B cell (primary cell): ENCODE data around the gene SYMPK. TPM values are rescaled to one million over a fixed set of nuclear protein-coding genes. Genes with fewer than 3 reads are reported as not detected.

ENCODE experiments used
- ATAC-seq: fragments of 200-7000 bp; cut with Tn5 transposase; one replicate; pipeline ENCODE4 v1.10.0; 2021; ENCODE audit warnings: low read depth, mild to moderate bottlenecking, moderate number of reproducible peaks, moderate library complexity
- CTCF ChIA-PET: fragments of 350-600 bp; sonication (Branson Sonifier 250); formaldehyde crosslinking; loops from one replicate; lab custom pipeline; 2021; ENCODE audit warnings: antibody characterized with exemption, inconsistent platforms; lab: Charles Lee
- POLR2A ChIA-PET: fragments of 350-600 bp; sonication (Branson Sonifier 250); formaldehyde crosslinking; loops from one replicate; lab custom pipeline; 2021; ENCODE audit warnings: antibody characterized with exemption; lab: Charles Lee
- DNase-seq: peaks from one replicate; pipeline ENCODE4 v3.0.0; 2013
- H2AFZ ChIP-seq: 2 replicates; pipeline ENCODE4 v1.6.1; 2012; ENCODE audit warnings: mild to moderate bottlenecking, low read depth, low read length; ENCODE audit not compliant: insufficient read depth, poor library complexity, severe bottlenecking
- H3K27ac ChIP-seq, 2 donors: 1 replicate in 1 of 2; 2 replicates in 1 of 2; pipeline ENCODE4 v1.5.1; 2012 to 2013; ENCODE audit warnings: low read length in 2 of 2, mild to moderate bottlenecking in 2 of 2, moderate library complexity in 1 of 2
- H3K27me3 ChIP-seq, 4 experiments: fragments of 200-600 bp in 1 of 4; sonication (generic) in 1 of 4; replicated peaks in 1 of 4; 1 replicate in 2 of 4; 2 replicates in 2 of 4; pipeline versions ENCODE4 v1.6.1 to v1.7.0; 2013 to 2016; ENCODE audit warnings: low read length in 3 of 4, mild to moderate bottlenecking in 2 of 4, mixed read lengths in 1 of 4, moderate library complexity in 1 of 4; ENCODE audit not compliant: insufficient read depth in 4 of 4, control insufficient read depth in 3 of 4; ENCODE audit errors: control extremely low read depth in 1 of 4
- H3K36me3 ChIP-seq, 2 experiments: replicated peaks in 1 of 2; 1 replicate in 1 of 2; 2 replicates in 1 of 2; pipeline versions ENCODE4 v1.6.1 to v1.7.1; 2013; ENCODE audit warnings: low read length in 1 of 2; ENCODE audit not compliant: insufficient read depth in 2 of 2, control insufficient read depth in 1 of 2; ENCODE audit errors: control extremely low read depth in 1 of 2, extremely low read depth in 1 of 2
- H3K4me1 ChIP-seq, 2 donors: fragments of 200-600 bp in 1 of 2; sonication (generic) in 1 of 2; 1 replicate in 1 of 2; 2 replicates in 1 of 2; pipeline versions ENCODE4 v1.5.1 to v1.6.1; 2013 to 2017; ENCODE audit warnings: low read length in 2 of 2; ENCODE audit not compliant: control insufficient read depth in 2 of 2, insufficient read depth in 2 of 2
- H3K4me2 ChIP-seq: replicated peaks from 2 replicates; pipeline ENCODE3; 2012; ENCODE audit warnings: mild to moderate bottlenecking, low read depth, low read length; ENCODE audit not compliant: poor library complexity, severe bottlenecking
- H3K4me3 ChIP-seq, 5 experiments: fragments of 200-600 bp in 1 of 5; sonication (generic) in 1 of 5; 1 replicate in 3 of 5; 2 replicates in 2 of 5; pipeline versions ENCODE4 v1.5.1 to v1.7.0; 2011 to 2016; ENCODE audit warnings: low read length in 4 of 5, mild to moderate bottlenecking in 4 of 5, low read depth in 2 of 5, control low read depth in 1 of 5, moderate library complexity in 1 of 5; ENCODE audit not compliant: insufficient read depth in 1 of 5; ENCODE audit errors: control extremely low read depth in 1 of 5, extremely low read depth in 1 of 5
- H3K79me2 ChIP-seq: fragments of 200-600 bp; sonication (generic); one replicate; pipeline ENCODE4 v1.6.0; 2016; ENCODE audit warnings: low read length; ENCODE audit not compliant: control insufficient read depth, insufficient read depth
- H3K9ac ChIP-seq: fragments of 200-600 bp; sonication (generic); 2 replicates; pipeline ENCODE4 v1.6.1; 2017; ENCODE audit warnings: mild to moderate bottlenecking, low read length, moderate library complexity
- H3K9me3 ChIP-seq, 3 donors: one replicate each; pipeline versions ENCODE4 v1.6.1 to v1.7.1; 2013; ENCODE audit warnings: low read length in 2 of 3; ENCODE audit not compliant: control insufficient read depth in 2 of 3, insufficient read depth in 1 of 3; ENCODE audit errors: control extremely low read depth in 1 of 3
- H4K20me1 ChIP-seq: 2 replicates; pipeline ENCODE4 v1.6.0; 2012; ENCODE audit warnings: mild to moderate bottlenecking, low read length; ENCODE audit not compliant: insufficient read depth, control insufficient read depth, poor library complexity, severe bottlenecking
- H3K27ac Mint-ChIP-seq: one replicate; pipeline ENCODE4 v1.8.0; 2021; ENCODE audit warnings: mixed read lengths
- H3K27me3 Mint-ChIP-seq: one replicate; pipeline ENCODE4 v1.8.0; 2021; ENCODE audit warnings: mixed read lengths
- H3K4me1 Mint-ChIP-seq: one replicate; pipeline ENCODE4 v1.8.0; 2021; ENCODE audit warnings: mixed read lengths
- H3K4me3 Mint-ChIP-seq: one replicate; pipeline ENCODE4 v1.8.0; 2021; ENCODE audit warnings: mixed read lengths
- H3K9me3 Mint-ChIP-seq: one replicate; pipeline ENCODE4 v1.8.0; 2022; ENCODE audit warnings: mixed read lengths; ENCODE audit not compliant: insufficient read depth
- CTCF ChIP-seq: fragments of 200-600 bp; IDR thresholded peaks from one replicate; pipeline ENCODE4 v1.8.0; 2022; ENCODE audit warnings: antibody characterized with exemption, mild to moderate bottlenecking
- EZH2 ChIP-seq: IDR thresholded peaks from 2 replicates; pipeline ENCODE4 v1.6.1; 2012; ENCODE audit warnings: borderline replicate concordance, low read depth, mild to moderate bottlenecking, moderate library complexity, low read length; ENCODE audit not compliant: insufficient read depth, poor library complexity, severe bottlenecking
- WGBS: methylation state at CpG from one replicate; pipeline ENCODE4 v1.1.5; 2013; ENCODE audit warnings: missing lambda C conversion rate; ENCODE audit not compliant: insufficient coverage; 5-methylcytosine and 5-hydroxymethylcytosine counted together
- intact Hi-C: fragments of 100-400 bp; cut with micrococcal nuclease; formaldehyde crosslinking; loops from one replicate; pipeline ENCODE4 v1.10.0; 2022
- polyA plus RNA-seq: library from polyadenylated mRNA; depleted of rRNA; stranded (reverse); fragments of >200 nt; gene quantifications from 2 replicates; pipeline ENCODE4 v1.2.3, GENCODE V29; 2012
- total RNA-seq, 2 donors: library from RNA; stranded (reverse); fragments of 120-200 nt in 1 of 2; gene quantifications; 1 replicate in 1 of 2; 2 replicates in 1 of 2; pipeline versions ENCODE4 v1.2.3 to v1.2.4, GENCODE V29; 2013 to 2022

SYMPK gene
- total and polyA plus RNA-seq, 2 donors (not counting 1 experiment from before 2014, with no cell fraction given) = 119 to 138 TPM

DNA sequence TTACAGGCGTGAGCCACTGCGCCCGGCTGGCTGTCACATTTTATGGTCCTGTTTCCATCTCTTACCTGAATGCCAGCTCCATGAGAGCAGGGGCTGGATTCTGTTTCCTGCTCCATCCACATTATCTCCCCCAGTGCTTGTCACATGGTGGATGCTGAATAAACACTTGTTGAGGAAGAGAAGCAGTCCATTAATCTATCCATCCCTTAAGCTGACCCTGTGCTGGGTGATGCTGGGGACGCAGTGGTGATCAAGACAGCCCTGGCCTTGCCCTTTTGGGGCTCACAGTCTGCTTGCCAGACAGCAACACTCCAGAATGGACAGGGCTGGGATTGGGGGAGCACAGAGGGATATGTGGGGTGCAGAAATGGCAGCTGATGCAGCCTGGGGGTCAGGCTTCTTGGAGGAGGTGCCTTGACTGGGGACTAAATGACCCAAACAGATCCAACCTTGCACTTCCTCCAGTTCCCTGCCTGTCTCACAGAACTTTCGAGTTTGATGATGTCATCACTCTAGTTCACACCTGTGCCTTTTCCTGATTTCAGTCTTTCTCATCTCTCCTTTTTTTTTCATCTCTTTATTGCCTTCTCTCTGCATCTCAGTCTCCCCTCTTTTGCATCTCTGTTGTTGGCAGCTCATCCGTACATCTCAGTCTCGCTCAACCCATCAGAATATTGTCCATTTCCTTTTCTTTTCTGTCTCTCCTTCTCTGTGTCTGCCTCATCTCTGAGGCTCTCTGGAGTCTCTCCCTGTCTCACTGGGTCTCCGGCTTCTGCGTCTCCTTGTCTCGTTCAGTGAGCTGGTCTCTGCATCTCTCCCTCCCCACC lies 18.3 kb upstream of the SYMPK start:
- H3K79me2 ChIP-seq = peaks cover 29% of the 10 kb centered on the region
- Mint-ChIP-seq H3K4me3 (no peak overlapping the region), H3K9me3 (no peaks in the 10 kb centered on the region), H3K27ac (no peak overlapping the region), H3K4me1 (peaks cover 33% of the 10 kb centered on the region), H3K27me3 (peaks cover 25% of the 10 kb centered on the region)
- H4K20me1 ChIP-seq = peaks cover 39% of the 10 kb centered on the region
- ChIA-PET CTCF (interaction anchor here (0.6 to 2.9 kb wide), 5 partner anchors 11 to 112 kb away, joined by 4 to 11 read pairs (median 6); partner anchors contain the start of genes FOXA3 and SIX5), POLR2A (interaction anchor here (0.6 to 0.9 kb wide), 2 partner anchors 64 to 114 kb away, joined by 3 to 5 read pairs; partner anchors contain the start of gene CCDC61)
- no peaks in the 10 kb centered on the region for H3K9me3 ChIP-seq
- no peak overlapping the region for H3K9ac ChIP-seq
- H3K27ac ChIP-seq = no peak overlapping the region
- WGBS = 92% methylated on average over 10 of the region's 10 CpGs
- no peak overlapping the region for H3K4me3 ChIP-seq
- intact Hi-C loops = no loop called here
- peaks cover 0 to 26% (median 10%) of the 10 kb centered on the region in 4 experiments for H3K27me3 ChIP-seq
- H3K36me3 ChIP-seq = peaks cover 0 to 4% of the 10 kb centered on the region in 2 experiments
- TF ChIP-seq CTCF (no peak), EZH2 (no peak)
- no peak overlapping the region for H3K4me2 ChIP-seq
- H2AFZ ChIP-seq = no peak overlapping the region
- DNase-seq (no peak), ATAC-seq (no peak)
- peaks cover 30 to 39% of the 10 kb centered on the region in 2 donors for H3K4me1 ChIP-seq

GRCh38 chr19:45879971-45880370 lies 17.0 kb upstream of the SYMPK start:
- no peaks in the 10 kb centered on the region for H3K9me3 Mint-ChIP-seq
- H4K20me1 ChIP-seq = peaks cover 31% of the 10 kb centered on the region
- peaks cover 22% of the 10 kb centered on the region for H3K79me2 ChIP-seq
- peaks cover 0 to 36% (median 15%) of the 10 kb centered on the region in 4 experiments for H3K27me3 ChIP-seq
- DNase-seq (no peak), ATAC-seq (no peak)
- H3K27ac Mint-ChIP-seq = no peak overlapping the region
- ChIA-PET POLR2A (no interaction called here), CTCF (interaction anchor here (0.5 to 1.0 kb wide), 3 partner anchors 13 to 21 kb away, joined by 3 to 5 read pairs (median 4); partner anchors contain the start of gene SYMPK)
- H2AFZ ChIP-seq = no peak overlapping the region
- no peak overlapping the region for H3K9ac ChIP-seq
- no peak overlapping the region for H3K27ac ChIP-seq
- H3K4me1 ChIP-seq = peaks cover 28 to 36% of the 10 kb centered on the region in 2 donors
- peaks cover 0 to 4% of the 10 kb centered on the region in 2 experiments for H3K36me3 ChIP-seq
- peaks cover 33% of the 10 kb centered on the region for H3K27me3 Mint-ChIP-seq
- H3K4me1 Mint-ChIP-seq = peaks cover 30% of the 10 kb centered on the region
- no peak for TF ChIP-seq EZH2
- TF ChIP-seq CTCF = no peak
- H3K4me3 Mint-ChIP-seq = no peak overlapping the region
- H3K4me2 ChIP-seq = no peak overlapping the region
- no peak overlapping the region for H3K4me3 ChIP-seq
- 92% methylated on average over 2 of the region's 2 CpGs for WGBS
- intact Hi-C loops = no loop called here
- no peaks in the 10 kb centered on the region for H3K9me3 ChIP-seq
